ENCODE data around the gene HECTD1.
"Not testable (repeated sequence)": the region's sequence is repeated elsewhere in the genome, so short reads cannot be mapped to it uniquely, and the experiment has no call there.

The HECTD1 gene

DNA sequence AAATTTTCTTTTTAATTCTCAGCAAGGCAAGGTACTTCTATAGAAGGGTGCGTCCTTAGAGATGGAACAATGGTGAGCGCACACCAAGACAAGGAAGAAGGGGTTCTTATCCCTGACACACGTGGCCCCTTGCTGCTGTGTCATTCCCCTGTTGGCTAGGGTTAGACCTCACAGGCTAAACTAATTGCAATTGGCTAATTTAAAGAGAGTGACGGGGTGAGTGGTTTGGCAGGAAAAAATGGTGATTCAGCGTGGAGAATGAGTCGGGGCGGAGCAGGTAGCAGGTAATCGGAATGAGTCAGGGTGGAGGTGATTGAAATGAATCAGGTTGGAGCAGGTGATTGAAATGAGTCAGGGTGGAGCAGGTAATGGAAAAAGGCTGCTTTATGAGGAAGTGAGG is 36.3 kb upstream of the HECTD1 start (continued):
- TF ChIP-seq ZNF449 (tag by site-specific recombination; IDR thresholded peaks at IDR 0.05) (no peak), OSR2 (tag by site-specific recombination; IDR thresholded peaks at IDR 0.05) (no peak), ZNF133 (tag by site-specific recombination; IDR thresholded peaks at IDR 0.05) (no peak), ZNF600 (tag by site-specific recombination; IDR thresholded peaks at IDR 0.05) (no peak)

DNA sequence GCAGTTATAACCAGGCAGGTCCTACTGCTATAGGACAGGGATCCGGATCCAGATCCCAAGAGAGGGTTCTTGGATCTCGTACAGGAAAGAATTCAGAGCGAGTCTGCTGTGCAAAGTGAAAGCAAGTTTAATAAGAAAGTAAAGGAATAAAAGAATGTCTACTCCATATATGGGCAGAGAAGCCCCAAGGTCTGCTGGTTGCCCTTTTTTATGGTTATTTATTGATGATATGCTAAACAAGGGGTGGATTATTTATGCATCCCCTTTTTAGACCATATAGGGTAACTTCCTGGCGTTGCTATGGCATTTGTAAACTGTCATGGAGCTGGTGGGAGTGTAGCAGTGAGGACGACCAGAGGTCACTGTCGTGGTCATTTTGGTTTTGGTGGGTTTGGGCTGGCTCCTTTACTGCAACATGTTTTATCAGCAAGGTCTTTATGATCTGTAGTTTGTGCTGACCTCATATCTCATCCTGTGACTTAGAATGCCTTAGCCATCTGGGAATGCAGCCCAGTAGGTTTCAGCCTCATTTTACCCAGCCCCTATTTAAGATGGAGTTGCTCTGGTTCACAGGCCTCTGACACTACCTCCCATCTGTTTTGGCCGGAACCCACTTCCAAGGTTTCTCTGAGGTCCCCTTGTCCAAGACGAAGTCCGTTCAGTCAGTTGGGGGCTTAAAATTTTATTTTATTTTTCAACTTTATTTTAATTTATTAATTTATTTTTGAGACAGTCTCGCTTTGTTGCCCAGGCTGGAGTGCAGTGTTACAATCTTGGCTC is 34.8 kb upstream of the HECTD1 start:
- H3K4me1 ChIP-seq (ENCODE audit: control insufficient read depth, insufficient read depth, low read length); H3K36me3 ChIP-seq (ENCODE audit: control insufficient read depth in 2 of 2, insufficient read depth in 1 of 2, low read length in 2 of 2); H3K9me3 ChIP-seq (ENCODE audit: control insufficient read depth, insufficient read depth, low read depth, low read length); H3K4me3 ChIP-seq (ENCODE audit: low read depth, low read length); POLR2A ChIA-PET; H3K27ac ChIP-seq (ENCODE audit: extremely low read depth, low read depth, low read length): not testable (repeated sequence)
- CTCF ChIA-PET, result interaction anchor here (1.5 kb wide), 1 partner anchor 10 kb away, joined by 4 read pairs; no protein-coding TSS in a partner anchor

- Histone ChIP-seq H3K36me3 (ENCODE audit: control insufficient read depth in 2 of 2, insufficient read depth in 1 of 2, low read length in 2 of 2) (no peaks in the 10 kb centered on the region), H3K4me1 (ENCODE audit: control insufficient read depth, insufficient read depth, low read length) (no peaks in the 10 kb centered on the region), H3K27ac (ENCODE audit: extremely low read depth, low read depth, low read length) (no peak overlapping the region), H3K9me3 (ENCODE audit: control insufficient read depth, insufficient read depth, low read depth, low read length) (no peaks in the 10 kb centered on the region), H3K4me3 (ENCODE audit: low read depth, low read length) (no peak overlapping the region)
- ChIA-PET POLR2A (no interaction called here), CTCF (interaction anchor here (0.6 to 1.5 kb wide), 2 partner anchors 11 to 147 kb away, joined by 4 read pairs; no protein-coding TSS in a partner anchor)
- TF ChIP-seq ZNF530 (tag by site-specific recombination; IDR thresholded peaks at IDR 0.05; ENCODE audit: low read depth) (no peak), ZNF600 (tag by site-specific recombination; IDR thresholded peaks at IDR 0.05) (no peak), ZNF776 (tag by site-specific recombination; IDR thresholded peaks at IDR 0.05; ENCODE audit: borderline replicate concordance) (no peak), HOXC10 (CRISPR knock-in tag; IDR thresholded peaks at IDR 0.05) (no peak), ZNF629 (tag by site-specific recombination; IDR thresholded peaks at IDR 0.05) (no peak)
Measured at GRCh38 chr14:31241450-31242114, 34.0 kb upstream of the HECTD1 start.

GRCh38 chr14:31239741-31240140 is 32.1 kb upstream of the HECTD1 start:
- H3K4me3 ChIP-seq (ENCODE audit: low read depth, low read length), result no peak overlapping the region
- no peak for TF ChIP-seq REPIN1 (tag by site-specific recombination; IDR thresholded peaks at IDR 0.05; ENCODE audit: low read depth)
- TF ChIP-seq ZNF529 (tag by site-specific recombination; IDR thresholded peaks at IDR 0.05; ENCODE audit: insufficient replicate concordance), result no peak
- TF ChIP-seq ZNF23 (tag by site-specific recombination; IDR thresholded peaks at IDR 0.05; ENCODE audit: borderline replicate concordance), result no peak
- no peak overlapping the region for H3K27ac ChIP-seq (ENCODE audit: extremely low read depth, low read depth, low read length)
- ChIA-PET POLR2A (no interaction called here), CTCF (no interaction called here)
- H3K4me1 ChIP-seq (ENCODE audit: control insufficient read depth, insufficient read depth, low read length), result no peaks in the 10 kb centered on the region
- no peaks in the 10 kb centered on the region for H3K9me3 ChIP-seq (ENCODE audit: control insufficient read depth, insufficient read depth, low read depth, low read length)
- H3K36me3 ChIP-seq (ENCODE audit: control insufficient read depth in 2 of 2, insufficient read depth in 1 of 2, low read length in 2 of 2), result no peaks in the 10 kb centered on the region

DNA sequence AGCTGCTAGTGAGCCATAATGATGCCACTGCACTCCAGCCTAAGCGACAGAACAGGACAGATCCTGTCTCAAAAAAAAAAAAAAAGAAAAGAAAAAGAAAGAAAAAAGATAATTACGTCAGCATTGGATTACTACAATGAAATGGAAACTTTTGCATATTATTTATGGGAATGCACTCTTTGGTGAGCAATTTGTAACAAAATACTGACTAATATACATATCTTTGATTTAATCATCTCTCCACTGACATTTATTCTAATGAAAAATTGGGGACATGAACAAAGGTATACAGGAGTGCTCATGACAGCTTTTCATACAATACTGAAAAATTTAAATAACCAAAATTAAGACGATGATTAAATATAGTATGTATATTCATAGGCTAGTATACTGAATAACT is 27.9 kb upstream of the HECTD1 start:
- ChIA-PET POLR2A (interaction anchor here (0.7 kb wide), 1 partner anchor 13 kb away, joined by 3 read pairs; no protein-coding TSS in a partner anchor), CTCF (interaction anchor here (0.7 kb wide), 1 partner anchor 1008 kb away, joined by 11 read pairs; no protein-coding TSS in a partner anchor)
- no peak overlapping the region for H3K4me3 ChIP-seq (ENCODE audit: low read depth, low read length)
- no peaks in the 10 kb centered on the region for H3K36me3 ChIP-seq (ENCODE audit: control insufficient read depth in 2 of 2, insufficient read depth in 1 of 2, low read length in 2 of 2)
- no peak overlapping the region for H3K27ac ChIP-seq (ENCODE audit: extremely low read depth, low read depth, low read length)
- H3K4me1 ChIP-seq (ENCODE audit: control insufficient read depth, insufficient read depth, low read length), result no peaks in the 10 kb centered on the region
- H3K9me3 ChIP-seq (ENCODE audit: control insufficient read depth, insufficient read depth, low read depth, low read length), result no peaks in the 10 kb centered on the region
- TF ChIP-seq ZNF169 (tag by site-specific recombination; IDR thresholded peaks at IDR 0.05) (no peak), ZNF660 (tag by site-specific recombination; IDR thresholded peaks at IDR 0.05) (no peak), OVOL3 (tag by site-specific recombination; IDR thresholded peaks at IDR 0.05) (no peak), ZNF600 (tag by site-specific recombination; IDR thresholded peaks at IDR 0.05) (no peak), KLF10 (tag by site-specific recombination; IDR thresholded peaks at IDR 0.05) (no peak), ZNF791 (tag by site-specific recombination; IDR thresholded peaks at IDR 0.05) (no peak), ZEB2 (tag by site-specific recombination; IDR thresholded peaks at IDR 0.05) (no peak), SALL2 (tag by site-specific recombination; IDR thresholded peaks at IDR 0.05; ENCODE audit: borderline replicate concordance) (no peak), ZBTB48 (tag by site-specific recombination; IDR thresholded peaks at IDR 0.05) (no peak), YY2 (tag by site-specific recombination; IDR thresholded peaks at IDR 0.05) (no peak), ZNF433 (tag by site-specific recombination; IDR thresholded peaks at IDR 0.05; ENCODE audit: low read depth) (no peak), ZSCAN16 (tag by site-specific recombination; IDR thresholded peaks at IDR 0.05) (no peak), ZNF768 (tag by site-specific recombination; IDR thresholded peaks at IDR 0.05) (no peak), ZNF510 (tag by site-specific recombination; IDR thresholded peaks at IDR 0.05; ENCODE audit: insufficient replicate concordance) (no peak), ZNF623 (tag by site-specific recombination; IDR thresholded peaks at IDR 0.05) (no peak)
